Measurements from ENCODE around the gene LCORL.
A peak's percentile ranks its signal among the peaks of the same experiment; 100 is the strongest.
"Not testable (repeated sequence)": the region's sequence is repeated elsewhere in the genome, so short reads cannot be mapped to it uniquely, and the experiment has no call there.

The LCORL gene

GRCh38 chr4:18020145-18020670, 1.3 kb downstream of the LCORL start:
- DNase-seq (ENCODE audit: low spot score) = peak; percentile 59

GRCh38 chr4:18014269-18014668, 7.3 kb downstream of the LCORL start:
- no peak for DNase-seq (ENCODE audit: low spot score)

- no peak for DNase-seq (ENCODE audit: low spot score)
These were observed 8.6 kb downstream of the LCORL start for GRCh38 chr4:18012807-18013462.

- no peak for DNase-seq (ENCODE audit: low spot score)
These were observed 9.3 kb downstream of the LCORL start for GRCh38 chr4:18012134-18012806.

- no peak for DNase-seq (ENCODE audit: low spot score)
These were observed 13.9 kb downstream of the LCORL start for GRCh38 chr4:18007625-18008024.

GRCh38 chr4:18006432-18006831, 15.1 kb downstream of the LCORL start:
- not testable (repeated sequence) for DNase-seq (ENCODE audit: low spot score)

GRCh38 chr4:17997129-17997528, 24.4 kb downstream of the LCORL start:
- no peak for DNase-seq (ENCODE audit: low spot score)

GRCh38 chr4:17995165-17995564, 26.4 kb downstream of the LCORL start:
- DNase-seq (ENCODE audit: low spot score) = no peak

- no peak for DNase-seq (ENCODE audit: low spot score)
These were observed 35.7 kb downstream of the LCORL start for GRCh38 chr4:17985832-17986231.

GRCh38 chr4:17981063-17981462, 40.5 kb downstream of the LCORL start:
- no peak for DNase-seq (ENCODE audit: low spot score)

- DNase-seq (ENCODE audit: low spot score) = no peak
These were observed 52.8 kb downstream of the LCORL start for GRCh38 chr4:17968721-17969120.

GRCh38 chr4:17967078-17967477, 54.5 kb downstream of the LCORL start:
- no peak for DNase-seq (ENCODE audit: low spot score)

- no peak for DNase-seq (ENCODE audit: low spot score)
These were observed 55.2 kb downstream of the LCORL start for GRCh38 chr4:17966312-17966711.

GRCh38 chr4:17964576-17964975, 57.0 kb downstream of the LCORL start:
- no peak for DNase-seq (ENCODE audit: low spot score)

GRCh38 chr4:17962171-17962570, 59.4 kb downstream of the LCORL start:
- no peak for DNase-seq (ENCODE audit: low spot score)

- DNase-seq (ENCODE audit: low spot score) = no peak
These were observed 60.3 kb downstream of the LCORL start for GRCh38 chr4:17961249-17961648.

GRCh38 chr4:17958181-17958580, 63.4 kb downstream of the LCORL start:
- DNase-seq (ENCODE audit: low spot score) = no peak

- no peak for DNase-seq (ENCODE audit: low spot score)
These were observed 63.9 kb downstream of the LCORL start for GRCh38 chr4:17957688-17958087.

- DNase-seq (ENCODE audit: low spot score) = no peak
These were observed 65.3 kb downstream of the LCORL start for GRCh38 chr4:17956245-17956644.

- DNase-seq (ENCODE audit: low spot score) = no peak
These were observed 76.3 kb downstream of the LCORL start for GRCh38 chr4:17945303-17945702.

- no peak for DNase-seq (ENCODE audit: low spot score)
These were observed 79.8 kb downstream of the LCORL start for GRCh38 chr4:17941731-17942130.

GRCh38 chr4:17939054-17939453, 82.5 kb downstream of the LCORL start:
- DNase-seq (ENCODE audit: low spot score) = no peak

GRCh38 chr4:17934286-17934685, 87.3 kb downstream of the LCORL start:
- DNase-seq (ENCODE audit: low spot score) = peak; percentile 7

GRCh38 chr4:17933126-17933525, 88.4 kb downstream of the LCORL start:
- DNase-seq (ENCODE audit: low spot score) = no peak
